ENCODE results near the gene MRPL22. TPM values are rescaled to one million over a fixed set of nuclear protein-coding genes. Genes with fewer than 3 reads are reported as not detected.
"Not testable (repeated sequence)": the region's sequence is repeated elsewhere in the genome, so short reads cannot be mapped to it uniquely, and the experiment has no call there.

The MRPL22 gene
- total RNA-seq, 1 donor from 2014 or later = 57.1 TPM

DNA sequence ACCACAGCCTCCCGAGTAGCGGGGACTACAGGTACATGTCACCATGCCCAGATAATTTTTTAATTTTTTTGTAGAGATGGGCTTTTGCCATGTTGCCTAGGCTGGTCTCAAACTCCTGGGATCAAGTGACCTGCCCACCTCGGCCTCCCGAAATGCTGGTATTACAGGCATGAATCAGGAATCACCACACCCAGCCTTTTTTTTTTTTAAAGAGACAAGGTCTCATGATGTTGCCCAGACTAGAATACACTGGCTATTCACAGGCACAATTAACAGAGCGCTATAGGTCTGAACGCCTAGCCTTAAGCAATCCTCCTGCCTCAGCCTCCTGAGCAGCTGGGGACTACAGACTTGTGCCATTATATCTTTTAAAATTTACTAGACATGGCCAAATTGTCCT is 39.0 kb upstream of the MRPL22 start:
- Mint-ChIP-seq H3K27ac (no peak overlapping the region), H3K4me3 (ENCODE audit: low read depth) (no peak overlapping the region), H3K27me3 (no peaks in the 10 kb centered on the region), H3K36me3 (ENCODE audit: insufficient read depth) (peaks cover 25% of the 10 kb centered on the region), H3K4me1 (ENCODE audit: low read depth) (no peaks in the 10 kb centered on the region), H3K9me3 (ENCODE audit: low read depth) (no peaks in the 10 kb centered on the region)
- no peak for DNase-seq (ENCODE audit: low spot score, unreplicated experiment)
- TF ChIP-seq, protein P1, sequence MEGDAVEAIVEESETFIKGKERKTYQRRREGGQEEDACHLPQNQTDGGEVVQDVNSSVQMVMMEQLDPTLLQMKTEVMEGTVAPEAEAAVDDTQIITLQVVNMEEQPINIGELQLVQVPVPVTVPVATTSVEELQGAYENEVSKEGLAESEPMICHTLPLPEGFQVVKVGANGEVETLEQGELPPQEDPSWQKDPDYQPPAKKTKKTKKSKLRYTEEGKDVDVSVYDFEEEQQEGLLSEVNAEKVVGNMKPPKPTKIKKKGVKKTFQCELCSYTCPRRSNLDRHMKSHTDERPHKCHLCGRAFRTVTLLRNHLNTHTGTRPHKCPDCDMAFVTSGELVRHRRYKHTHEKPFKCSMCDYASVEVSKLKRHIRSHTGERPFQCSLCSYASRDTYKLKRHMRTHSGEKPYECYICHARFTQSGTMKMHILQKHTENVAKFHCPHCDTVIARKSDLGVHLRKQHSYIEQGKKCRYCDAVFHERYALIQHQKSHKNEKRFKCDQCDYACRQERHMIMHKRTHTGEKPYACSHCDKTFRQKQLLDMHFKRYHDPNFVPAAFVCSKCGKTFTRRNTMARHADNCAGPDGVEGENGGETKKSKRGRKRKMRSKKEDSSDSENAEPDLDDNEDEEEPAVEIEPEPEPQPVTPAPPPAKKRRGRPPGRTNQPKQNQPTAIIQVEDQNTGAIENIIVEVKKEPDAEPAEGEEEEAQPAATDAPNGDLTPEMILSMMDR (IDR thresholded peaks at IDR 0.05; ENCODE audit: unreplicated experiment) = no peak

DNA sequence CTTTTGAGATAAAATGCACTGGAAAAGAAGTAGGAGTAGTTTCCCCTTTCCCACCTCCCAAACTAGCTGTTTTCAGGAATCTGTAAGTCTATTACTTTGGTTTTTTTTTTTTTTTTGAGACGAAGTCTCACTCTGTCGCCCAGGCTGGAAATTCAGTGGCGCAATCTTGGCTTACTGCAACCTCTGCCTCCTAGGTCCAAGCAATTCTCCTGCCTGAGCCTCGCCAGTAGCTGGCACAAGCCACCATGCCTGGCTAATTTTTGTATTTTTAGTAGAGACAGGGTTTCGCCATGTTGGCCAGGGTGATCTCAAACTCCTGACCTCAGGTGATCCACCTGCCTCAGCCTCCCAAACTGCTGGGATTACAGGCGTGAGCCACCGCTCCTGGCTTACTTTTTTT is 35.3 kb upstream of the MRPL22 start:
- not testable (repeated sequence) for H3K4me1 Mint-ChIP-seq (ENCODE audit: low read depth); H3K9me3 Mint-ChIP-seq (ENCODE audit: low read depth); H3K4me3 Mint-ChIP-seq (ENCODE audit: low read depth); H3K27ac Mint-ChIP-seq; DNase-seq (ENCODE audit: low spot score, unreplicated experiment); H3K27me3 Mint-ChIP-seq
- H3K36me3 Mint-ChIP-seq (ENCODE audit: insufficient read depth) = peaks cover 21% of the 10 kb centered on the region

DNA sequence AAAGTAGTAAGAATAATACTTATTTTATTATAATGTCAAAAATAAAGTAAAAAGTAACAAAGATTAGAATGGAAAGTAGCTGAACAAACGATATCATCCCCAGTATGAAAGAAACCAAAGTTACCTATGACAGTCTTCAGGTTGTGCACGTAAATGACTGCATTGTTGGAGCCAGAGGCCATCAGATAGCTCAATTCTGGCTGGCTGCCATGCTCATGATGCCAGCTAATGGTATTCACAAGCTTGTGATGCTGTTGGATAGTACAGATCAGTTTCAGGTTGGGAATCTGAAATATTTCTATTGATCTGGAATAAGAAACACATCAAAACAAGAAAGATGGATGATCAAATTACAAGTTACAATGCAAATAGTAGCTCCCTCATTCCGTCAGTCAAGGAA is 24.0 kb upstream of the MRPL22 start:
- no peak for DNase-seq (ENCODE audit: low spot score, unreplicated experiment)
- no peak overlapping the region for H3K4me3 Mint-ChIP-seq (ENCODE audit: low read depth)
- TF ChIP-seq, protein P1 (IDR thresholded peaks at IDR 0.05; ENCODE audit: unreplicated experiment) = no peak
- no peak overlapping the region for H3K27ac Mint-ChIP-seq
- H3K9me3 Mint-ChIP-seq (ENCODE audit: low read depth) = no peaks in the 10 kb centered on the region
- H3K27me3 Mint-ChIP-seq = no peaks in the 10 kb centered on the region
- no peaks in the 10 kb centered on the region for H3K4me1 Mint-ChIP-seq (ENCODE audit: low read depth)
- peaks cover 20% of the 10 kb centered on the region for H3K36me3 Mint-ChIP-seq (ENCODE audit: insufficient read depth)

DNA sequence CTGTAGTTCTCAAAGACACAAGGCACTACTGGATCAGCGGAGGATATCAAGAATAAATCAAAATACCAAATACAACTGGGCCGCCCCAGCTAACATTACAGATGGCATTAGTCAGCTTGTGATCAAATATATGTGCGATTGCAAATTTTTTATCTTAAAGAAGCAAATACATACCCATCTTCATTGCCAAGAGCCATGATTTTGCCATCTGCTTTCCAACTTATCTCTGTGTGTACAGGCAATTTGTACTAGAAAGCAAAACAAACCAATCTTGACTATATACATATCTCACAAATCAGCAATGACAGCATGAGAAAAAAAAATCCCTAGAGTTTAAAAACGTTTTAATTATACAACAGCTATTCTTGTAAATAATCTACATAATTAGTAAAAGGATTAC is 23.1 kb upstream of the MRPL22 start:
- peaks cover 15% of the 10 kb centered on the region for H3K36me3 Mint-ChIP-seq (ENCODE audit: insufficient read depth)
- H3K4me1 Mint-ChIP-seq (ENCODE audit: low read depth) = no peaks in the 10 kb centered on the region
- no peaks in the 10 kb centered on the region for H3K27me3 Mint-ChIP-seq
- TF ChIP-seq, protein P1 (IDR thresholded peaks at IDR 0.05; ENCODE audit: unreplicated experiment) = no peak
- H3K27ac Mint-ChIP-seq = no peak overlapping the region
- DNase-seq (ENCODE audit: low spot score, unreplicated experiment) = no peak
- H3K9me3 Mint-ChIP-seq (ENCODE audit: low read depth) = no peaks in the 10 kb centered on the region
- H3K4me3 Mint-ChIP-seq (ENCODE audit: low read depth) = no peak overlapping the region

DNA sequence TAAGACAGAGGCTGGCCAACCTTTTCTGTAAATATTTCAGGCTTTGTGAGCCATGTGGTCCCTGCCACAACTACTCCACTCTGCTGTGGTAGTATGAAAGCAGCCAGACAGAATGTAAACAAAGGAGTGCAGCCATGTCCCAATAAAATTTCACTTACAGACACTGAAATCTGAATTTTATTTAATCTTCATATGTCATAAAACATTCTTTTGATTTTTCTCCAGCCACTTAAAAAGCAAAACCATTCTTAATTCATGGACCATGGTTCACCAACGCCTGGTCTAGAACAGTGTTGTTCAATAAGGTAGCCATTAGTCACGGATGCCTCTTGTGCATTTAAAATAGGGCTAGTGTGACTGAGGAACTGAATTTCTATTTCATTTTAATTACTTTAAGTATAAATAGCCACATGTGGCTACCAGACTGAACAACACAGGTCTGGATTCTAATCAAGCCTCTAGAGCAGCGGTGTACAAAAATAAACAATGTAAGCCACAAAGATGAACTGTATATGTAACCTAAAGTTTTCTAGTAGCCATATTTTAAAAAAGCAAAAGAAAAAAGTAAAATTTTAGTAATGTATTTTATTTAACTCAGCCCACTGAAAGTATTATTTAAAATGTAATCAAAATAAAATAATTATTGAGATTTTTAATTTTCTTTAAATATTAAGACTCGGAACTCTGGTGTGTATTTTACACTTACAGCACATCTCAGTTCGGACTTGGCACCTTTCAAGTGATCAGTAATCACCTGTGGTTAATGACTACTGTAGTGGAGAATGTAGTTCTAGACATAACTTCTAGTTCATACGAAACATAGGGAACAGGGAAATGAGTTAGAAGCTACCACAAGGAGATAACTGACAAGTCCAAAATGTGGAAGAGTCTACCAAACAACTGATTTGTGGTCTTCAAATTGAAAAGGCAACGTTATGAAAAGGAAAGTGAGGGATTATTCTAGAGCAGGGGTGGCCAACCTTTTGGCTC is 17.1 kb upstream of the MRPL22 start:
- TF ChIP-seq, protein P1 (IDR thresholded peaks at IDR 0.05; ENCODE audit: unreplicated experiment) = no peak
- Mint-ChIP-seq H3K27ac (no peak overlapping the region), H3K36me3 (ENCODE audit: insufficient read depth) (peaks cover 22% of the 10 kb centered on the region), H3K4me3 (ENCODE audit: low read depth) (no peak overlapping the region), H3K4me1 (ENCODE audit: low read depth) (no peaks in the 10 kb centered on the region), H3K27me3 (no peaks in the 10 kb centered on the region), H3K9me3 (ENCODE audit: low read depth) (no peaks in the 10 kb centered on the region)
- no peak for DNase-seq (ENCODE audit: low spot score, unreplicated experiment)

DNA sequence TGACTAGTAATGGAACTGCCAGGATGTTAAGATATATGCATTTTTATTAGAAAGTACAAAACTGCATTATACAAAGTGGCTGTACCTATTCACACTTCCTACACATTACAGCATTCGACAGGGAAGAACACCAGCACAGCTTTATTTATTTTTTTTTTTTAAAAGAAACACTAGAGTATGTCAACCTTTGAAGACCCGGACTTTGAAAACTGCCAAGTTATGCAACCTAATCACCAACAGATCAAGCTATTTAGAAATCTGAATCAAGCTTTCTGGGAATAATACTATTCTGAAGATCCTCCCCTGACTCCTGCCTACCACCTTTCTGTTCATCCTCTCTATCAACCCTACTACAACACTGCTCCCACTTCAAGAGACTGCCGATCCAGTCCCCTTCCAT is 7.3 kb upstream of the MRPL22 start:
- Mint-ChIP-seq H3K4me3 (ENCODE audit: low read depth) (no peak overlapping the region), H3K27me3 (no peaks in the 10 kb centered on the region), H3K9me3 (ENCODE audit: low read depth) (no peaks in the 10 kb centered on the region), H3K27ac (no peak overlapping the region), H3K4me1 (ENCODE audit: low read depth) (peaks cover 5% of the 10 kb centered on the region), H3K36me3 (ENCODE audit: insufficient read depth) (peaks cover 9% of the 10 kb centered on the region)
- TF ChIP-seq, protein P1 (IDR thresholded peaks at IDR 0.05; ENCODE audit: unreplicated experiment) = no peak
- DNase-seq (ENCODE audit: low spot score, unreplicated experiment) = no peak

Measured in progenitor cell of endocrine pancreas (in vitro differentiated cells).